CD4-positive, alpha-beta T cell treated with Interleukin-4 for 1 hour (primary cell): ENCODE data around the gene BRCA2.
A peak's percentile ranks its signal among the peaks of the same experiment; 100 is the strongest.

Experiments used
- DNase-seq, 2 donors: peaks; one replicate each; pipeline ENCODE4 v3.0.0-alpha.2; 2020 to 2022

Gene BRCA2

DNA sequence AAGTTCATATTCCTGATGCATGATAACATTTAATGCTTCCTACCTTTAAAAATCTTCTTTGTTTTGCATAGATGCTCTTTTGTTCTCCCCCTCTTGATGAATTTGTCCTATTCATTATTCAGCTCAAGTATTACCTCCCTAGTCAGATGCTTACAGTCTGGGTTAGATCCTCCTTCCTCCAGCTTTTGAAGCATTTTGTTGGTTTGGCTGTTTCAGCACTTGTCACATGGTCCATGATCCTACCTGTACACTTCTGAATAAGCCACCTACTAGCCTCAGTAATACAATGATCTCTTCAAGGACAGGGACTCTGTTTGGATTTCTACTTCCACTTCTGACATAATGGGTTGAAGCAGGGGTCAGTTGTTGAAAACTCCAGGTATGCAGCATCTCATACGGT lies 75.2 kb downstream of the BRCA2 start:
- no peak for DNase-seq

DNA sequence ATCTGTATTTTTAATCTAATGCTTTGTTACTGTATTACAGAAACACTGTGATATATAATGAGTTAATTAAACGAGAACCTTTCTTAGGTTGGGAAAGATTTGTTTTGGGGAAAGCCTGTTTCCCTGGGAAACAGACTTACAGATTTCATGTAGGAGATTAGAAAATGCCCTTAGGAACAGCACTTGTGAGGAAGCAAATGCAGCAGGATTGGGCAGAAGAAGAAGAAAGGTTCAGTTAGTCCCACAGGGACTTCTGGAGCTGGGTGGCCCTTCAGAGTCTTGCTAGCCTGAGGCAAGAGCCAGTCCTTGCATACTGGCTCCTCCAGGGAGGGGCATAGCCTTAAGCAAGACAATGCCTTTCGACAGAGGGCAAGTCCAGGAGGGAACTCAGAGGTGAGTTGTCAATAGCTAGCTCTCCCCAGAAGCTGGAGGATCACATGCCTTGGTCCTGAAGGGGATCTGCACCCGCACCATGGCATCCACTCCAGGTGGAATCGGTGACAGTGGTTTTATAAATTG lies 75.9 kb downstream of the BRCA2 start:
- no peak for DNase-seq

DNA sequence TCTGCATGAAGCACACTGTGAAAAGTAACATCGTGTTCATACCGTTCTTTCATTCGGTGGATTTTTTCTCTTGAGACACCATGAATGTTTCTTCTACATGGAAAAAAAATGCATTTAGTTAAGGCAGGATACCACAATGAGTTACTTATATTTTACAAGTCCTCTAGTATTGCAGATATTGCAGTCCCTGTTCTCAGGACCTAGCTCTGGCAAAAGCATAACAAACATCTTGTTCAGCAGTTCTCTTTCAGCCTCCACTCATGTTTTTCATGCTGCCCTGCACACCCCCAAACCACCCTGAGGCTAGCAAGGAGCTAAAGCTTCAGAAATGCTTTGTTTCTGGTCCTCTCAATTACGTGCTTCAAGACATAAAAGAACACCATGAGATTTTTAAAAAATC lies 87.8 kb downstream of the BRCA2 start:
- DNase-seq, result no peak

DNA sequence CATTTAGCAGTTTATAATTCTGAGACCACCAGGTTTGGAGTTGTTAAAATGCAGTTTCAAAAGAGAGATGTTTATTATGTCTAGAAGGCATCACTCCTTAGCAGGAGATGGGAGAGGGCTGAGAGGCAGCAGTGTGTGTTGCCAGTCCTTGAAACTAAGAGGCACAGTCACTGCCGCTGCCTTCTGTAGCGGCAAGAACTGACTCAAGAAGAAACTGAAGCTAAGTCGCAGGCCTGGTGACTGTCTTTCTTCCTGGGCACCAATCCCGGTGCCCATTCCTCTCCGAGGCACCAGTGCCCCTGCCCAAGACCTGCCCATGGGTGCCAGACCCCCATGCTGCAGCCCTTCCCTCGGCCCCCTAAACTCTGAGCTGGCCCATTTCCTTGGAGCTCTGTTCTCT lies 92.5 kb downstream of the BRCA2 start:
- no peak for DNase-seq

DNA sequence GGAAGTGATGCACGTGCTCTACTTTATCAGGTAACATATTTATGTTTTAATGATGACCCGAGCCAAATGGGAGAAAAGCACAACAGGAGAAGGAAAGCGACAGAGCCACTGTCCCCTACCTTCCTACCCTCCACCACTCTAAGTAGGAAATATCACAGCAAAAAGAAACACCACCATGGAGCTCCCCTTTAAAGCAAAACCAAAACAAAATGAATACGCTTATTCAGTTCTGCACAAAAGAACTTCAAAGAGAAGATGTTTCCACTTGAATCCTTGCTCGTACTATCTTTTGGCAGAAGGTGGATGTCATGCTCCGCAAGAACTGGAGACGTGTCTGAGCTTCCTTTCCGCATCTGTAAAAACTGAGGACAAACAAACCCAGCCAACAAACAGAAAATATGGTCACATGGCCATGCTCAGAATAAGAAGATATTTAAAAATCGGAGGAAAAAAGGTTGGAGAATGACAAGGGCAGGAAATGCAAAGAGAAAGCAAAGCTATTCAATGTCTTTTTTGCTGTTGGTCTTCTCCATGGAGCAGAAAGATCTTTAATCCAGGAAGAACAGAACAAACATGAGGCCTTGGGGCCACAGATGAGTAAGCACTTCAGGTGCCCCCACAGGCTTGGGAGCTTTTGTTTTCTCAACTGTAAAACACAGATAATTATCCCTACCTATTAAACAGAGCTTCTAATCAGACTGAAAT lies 93.1 kb downstream of the BRCA2 start:
- no peak for DNase-seq

DNA sequence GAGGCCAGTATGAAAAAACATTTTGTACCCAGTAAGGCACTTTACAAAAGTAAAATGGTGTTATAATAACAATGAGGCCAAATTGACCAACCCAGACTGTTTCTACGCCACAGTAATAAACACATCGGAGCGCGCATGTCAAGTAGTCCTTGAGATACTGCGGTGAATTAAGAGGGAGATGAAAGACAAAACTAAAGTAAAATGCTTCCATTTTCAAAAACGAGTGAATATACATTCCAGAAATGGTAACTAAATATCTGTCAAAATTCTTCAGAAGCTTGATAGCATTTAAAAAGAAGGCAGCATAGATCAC lies 93.6 kb downstream of the BRCA2 start:
- no peak for DNase-seq

DNA sequence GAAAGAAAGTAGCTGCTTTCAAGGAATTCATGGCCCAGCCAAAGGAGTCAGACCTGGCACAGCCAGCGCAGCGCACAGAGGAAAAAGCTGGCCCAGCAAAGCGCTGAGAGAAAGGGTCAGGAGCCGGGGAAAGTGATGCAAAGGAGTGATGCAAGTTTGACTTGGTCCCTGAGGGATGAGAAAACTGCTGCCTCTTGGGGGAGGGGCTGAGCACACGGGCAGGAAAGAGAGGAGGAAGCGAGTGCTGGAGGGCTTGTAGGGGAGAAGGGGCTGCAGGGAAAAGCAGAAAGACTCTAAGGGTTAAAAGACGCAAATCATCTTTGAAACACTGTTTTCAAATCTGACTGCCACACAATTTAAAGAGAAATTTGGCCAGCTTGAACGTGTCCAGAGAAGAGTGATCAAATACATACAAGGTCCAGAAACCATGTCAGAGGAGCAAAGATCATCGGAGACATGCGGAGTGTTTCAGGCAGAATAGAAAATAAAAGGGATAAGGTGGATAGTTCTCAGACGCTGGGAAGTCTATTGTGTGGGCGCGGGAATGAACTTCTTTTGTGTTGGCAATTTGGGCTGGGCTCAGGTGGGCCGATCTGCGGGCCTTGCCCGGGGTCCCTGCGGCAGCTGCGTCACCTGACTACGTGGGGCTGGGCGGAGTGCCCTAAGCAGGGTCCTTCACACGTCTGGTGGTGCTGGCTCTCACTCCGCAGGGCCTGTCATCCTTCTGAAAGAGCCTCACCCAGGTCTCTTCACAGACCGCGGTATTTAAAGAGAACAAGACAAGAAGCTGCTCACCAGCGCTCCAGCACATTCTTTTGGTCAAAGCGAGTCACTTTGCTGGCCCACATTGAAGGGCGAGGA lies 94.5 kb downstream of the BRCA2 start:
- no peak for DNase-seq

DNA sequence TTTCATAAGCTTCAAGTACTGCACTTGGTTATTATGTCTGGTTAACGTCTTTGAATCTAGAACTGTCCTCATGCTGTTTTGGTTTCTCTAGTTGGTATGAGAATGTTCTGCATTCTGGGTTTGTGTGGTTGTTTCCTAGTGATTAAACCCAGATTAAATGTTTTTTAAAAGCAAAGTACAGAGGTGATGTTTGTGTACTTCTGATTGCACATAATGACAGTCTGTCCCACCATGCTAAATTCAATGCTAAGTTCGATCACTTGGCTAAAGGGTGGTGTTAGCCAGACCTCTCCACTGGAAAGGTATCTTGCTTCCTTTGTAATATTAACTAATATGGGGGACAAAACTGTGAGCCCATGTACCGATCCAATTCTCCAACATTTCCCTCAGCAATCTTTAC lies 98.0 kb downstream of the BRCA2 start:
- DNase-seq, result no peak

DNA sequence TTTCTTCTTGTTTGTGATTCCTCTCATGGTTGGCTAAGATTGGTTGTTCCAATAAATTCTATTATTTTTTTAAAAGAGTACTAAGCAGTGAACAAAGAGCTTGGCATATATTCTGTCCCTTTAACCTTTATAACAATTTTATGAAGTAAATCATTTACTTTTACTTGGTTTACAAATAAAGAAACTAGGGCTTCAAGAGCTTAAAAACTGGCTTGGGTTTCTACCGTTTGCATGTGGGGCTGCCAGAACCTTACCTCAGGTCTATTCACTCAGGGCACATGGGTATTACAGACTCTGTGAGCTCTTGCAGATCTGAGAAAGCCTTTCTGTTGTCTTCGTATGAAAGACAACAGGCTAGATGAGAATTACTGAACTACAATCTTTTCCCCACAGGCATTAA lies 99.3 kb downstream of the BRCA2 start:
- no peak for DNase-seq

DNA sequence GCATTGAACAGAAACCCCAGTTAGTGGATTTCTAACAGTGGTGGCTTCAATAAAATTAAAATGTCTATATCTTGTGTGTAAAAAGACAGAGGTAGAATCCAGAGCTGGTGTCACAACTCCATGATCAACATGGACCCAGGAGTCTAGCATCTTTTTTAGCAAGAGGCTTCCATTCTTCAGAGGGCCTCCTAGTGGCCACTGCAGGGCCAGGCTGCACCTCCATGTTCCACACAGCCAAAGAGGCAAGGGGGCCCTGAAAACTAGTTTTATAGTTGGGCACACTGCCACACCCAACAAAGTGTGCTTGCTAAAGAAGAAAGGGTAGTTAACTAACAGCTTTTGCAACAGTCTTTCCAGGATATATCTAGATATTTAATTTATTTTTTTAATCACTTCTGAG lies 99.7 kb downstream of the BRCA2 start:
- DNase-seq, result peak; percentile 27 to 38

DNA sequence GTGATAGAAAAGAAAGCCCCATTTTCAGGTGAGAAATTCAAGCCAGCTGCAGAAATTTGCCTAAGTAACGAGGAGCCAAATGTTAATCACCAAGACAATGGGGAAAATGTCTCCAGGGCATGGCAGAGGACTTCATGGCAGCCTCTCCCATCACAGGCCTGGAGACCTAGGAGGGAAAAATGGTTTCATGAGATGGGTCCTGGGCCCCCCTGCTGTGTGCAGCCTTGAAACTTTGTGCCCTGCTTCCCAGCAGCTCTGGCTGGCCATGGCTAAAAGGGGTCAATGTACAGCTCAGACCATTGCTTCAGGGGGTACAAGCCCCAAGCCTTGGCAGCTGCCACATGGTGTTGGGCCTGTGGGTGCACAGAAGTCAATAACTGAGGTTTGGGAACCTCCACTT lies 102.7 kb downstream of the BRCA2 start:
- DNase-seq, result no peak

DNA sequence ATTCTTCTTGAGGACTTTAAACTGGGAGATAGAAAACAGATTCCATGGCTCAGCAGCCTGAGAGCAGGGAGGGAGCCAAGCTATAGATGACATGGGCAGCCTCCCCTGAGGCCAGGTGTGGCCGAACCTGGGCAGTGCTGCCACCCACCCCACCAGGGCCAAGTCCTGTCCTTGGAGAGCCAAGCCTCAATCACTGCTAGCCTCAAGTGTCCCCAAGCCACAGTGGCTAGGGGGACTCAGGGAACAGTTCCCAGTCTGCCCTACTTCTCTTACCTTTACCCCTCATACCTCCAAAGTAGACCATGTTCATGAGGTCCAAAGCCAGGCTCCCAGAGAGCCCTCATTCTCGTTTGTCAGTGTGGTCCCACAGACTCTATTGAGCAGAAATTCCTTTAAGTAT lies 104.6 kb downstream of the BRCA2 start:
- no peak for DNase-seq

DNA sequence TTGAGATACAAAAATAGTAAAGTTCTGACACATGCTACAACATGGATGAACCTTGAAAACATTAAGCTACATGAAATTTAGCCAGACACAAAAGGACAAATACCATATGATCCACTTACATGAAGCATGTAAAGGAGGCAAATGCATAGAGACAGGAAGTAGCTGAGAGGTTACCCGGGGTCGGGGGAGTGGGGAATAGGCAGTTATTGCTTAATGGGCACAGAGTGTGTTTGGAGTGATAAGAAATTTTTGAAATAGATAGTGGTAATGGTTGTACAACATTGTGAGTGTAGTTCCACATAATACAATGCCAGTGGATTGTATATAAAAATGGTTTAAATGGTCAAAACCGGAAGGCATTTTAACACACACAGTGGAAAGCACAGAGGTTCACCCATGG lies 108.3 kb downstream of the BRCA2 start:
- DNase-seq, result no peak

DNA sequence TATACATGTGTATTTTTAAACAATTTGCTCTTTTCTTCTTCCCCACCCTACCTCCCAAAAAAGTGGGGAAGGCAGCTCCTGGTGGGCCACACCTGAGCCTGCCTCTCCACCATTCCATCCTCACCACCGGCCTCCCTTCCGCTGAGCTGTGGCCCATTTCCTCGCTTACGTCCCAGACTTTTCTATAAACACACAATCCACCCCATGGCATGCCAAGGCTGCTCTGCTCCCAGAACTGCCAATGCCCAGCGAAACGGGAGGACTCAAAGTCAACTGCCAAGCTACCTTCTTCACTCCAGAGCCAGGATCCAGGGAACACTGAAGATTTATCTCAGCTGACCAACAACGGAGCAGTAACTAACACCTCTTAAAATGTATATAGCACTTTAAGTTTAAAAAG lies 109.8 kb downstream of the BRCA2 start:
- no peak for DNase-seq

DNA sequence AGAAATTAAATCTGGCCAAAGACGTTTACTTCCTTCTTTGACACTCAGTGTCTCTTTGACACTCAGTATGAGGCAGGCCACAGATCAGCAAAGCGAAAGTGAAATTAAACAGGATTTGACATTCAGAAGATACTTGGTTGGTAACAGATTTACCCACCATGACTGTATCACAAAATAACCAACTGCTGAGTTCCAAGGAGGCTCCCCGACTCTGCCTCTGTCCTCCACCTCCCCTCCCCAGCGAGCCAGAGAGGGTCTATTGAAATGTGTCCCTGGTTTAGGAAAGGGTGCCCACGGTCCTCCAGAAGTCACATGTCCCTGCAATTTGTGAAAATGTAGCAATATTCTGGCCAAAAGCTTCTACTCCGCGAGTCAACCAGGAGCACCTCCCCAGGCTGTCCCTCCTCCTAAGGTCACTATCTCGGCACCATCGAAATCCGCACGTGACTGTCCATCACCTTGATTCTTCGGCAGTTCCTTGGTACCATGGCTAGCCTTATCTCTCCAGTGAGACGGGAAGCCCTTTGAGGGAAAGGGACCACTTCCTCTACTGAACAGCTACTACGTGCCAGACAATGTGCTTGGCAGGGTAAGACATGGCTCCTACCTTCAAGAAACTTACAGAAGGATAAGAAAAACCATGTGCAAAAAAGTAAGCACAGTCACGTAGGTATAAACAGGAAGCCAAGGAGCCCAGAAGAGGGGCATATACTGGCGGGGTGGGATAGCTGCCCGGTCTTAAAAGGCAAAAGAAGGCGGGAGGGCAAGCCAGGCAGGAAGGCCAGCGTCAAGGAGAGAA lies 111.1 kb downstream of the BRCA2 start:
- peak; percentile 50 to 81 for DNase-seq

DNA sequence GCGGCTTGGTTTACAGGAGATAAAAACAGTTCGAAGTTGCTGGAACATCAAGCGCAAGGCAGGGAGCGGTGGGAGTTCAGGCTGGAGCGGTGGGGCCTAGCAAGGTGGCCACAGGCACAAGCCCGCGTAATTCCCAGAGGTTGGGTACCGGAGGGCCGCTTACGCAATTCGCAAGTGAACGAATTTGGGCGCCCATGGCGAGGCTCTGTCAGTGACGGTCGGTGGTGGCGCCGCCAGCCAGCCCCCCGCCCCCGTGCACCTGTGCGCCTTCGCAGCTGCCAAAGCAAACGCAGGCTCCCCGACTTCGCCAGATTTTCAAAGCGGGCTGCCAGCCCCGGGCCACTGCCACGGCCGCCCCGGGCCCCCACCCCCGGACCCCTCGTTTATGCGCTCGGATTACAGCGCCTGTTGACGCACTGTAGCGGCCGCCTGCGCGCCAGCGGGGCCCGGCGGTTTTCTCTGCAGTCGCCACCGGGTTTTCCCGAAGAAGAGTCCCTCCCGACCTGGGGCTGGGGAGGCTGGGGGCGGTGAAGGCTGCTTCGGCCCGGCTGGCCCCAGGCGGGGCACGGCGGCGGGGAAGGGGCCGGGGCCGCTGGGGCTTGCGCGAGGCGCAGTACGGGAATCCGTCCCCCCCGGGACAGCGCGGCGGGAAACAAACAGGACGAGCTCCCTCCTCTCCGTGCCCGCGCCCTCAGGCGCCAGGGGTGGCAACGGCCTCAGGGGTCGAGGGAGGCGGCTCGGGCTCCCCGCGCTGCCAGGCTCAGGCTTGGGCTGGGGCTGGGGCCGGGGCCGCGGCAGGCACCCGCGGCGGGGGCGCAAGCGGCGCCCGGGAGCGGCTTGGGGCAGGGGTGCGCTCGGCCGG lies 111.9 kb downstream of the BRCA2 start:
- DNase-seq, result peak; percentile 58 to 67

DNA sequence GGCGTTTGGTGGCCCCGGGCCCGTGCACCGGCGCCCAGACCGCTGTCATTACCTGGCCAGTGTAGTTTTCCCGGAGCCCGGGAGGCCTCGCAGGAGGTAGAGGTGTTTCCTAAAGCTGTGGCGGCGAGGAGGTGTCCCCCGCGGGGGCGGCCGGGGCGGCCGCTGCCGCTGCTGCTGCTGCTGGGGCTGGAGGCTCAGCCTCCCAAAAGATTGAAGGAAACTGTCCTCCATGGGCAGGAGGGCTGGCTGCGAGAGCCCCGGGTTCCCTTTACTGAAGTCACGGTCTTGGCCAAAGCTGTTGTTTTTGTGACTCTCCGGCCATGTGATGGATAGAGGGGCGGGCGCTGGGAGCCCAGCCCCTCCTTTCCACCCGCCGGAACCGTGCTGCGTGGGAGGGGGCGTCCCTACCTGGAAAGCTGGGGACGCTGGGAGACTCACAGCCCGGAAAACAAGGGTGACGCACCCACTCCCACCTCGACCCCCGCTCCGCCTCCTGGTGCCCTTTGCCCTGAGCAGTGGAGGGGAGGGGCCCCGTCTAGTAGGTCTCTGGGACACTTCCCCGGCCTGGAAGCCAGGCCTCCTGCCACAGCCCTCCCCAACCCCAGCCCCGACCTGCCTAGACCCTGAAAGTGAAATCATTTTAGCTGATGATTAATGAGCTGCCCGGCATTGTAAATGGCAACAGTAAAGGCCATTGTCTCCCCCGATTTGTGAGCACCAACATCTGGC lies 112.7 kb downstream of the BRCA2 start, which contains the start of gene N4BP2L1:
N4BP2L1 (minus strand) TSS at position 279 of the 729 bp plus-strand sequence; CDS start at position 231, 48 bp downstream.
- DNase-seq, result peak; percentile 93

DNA sequence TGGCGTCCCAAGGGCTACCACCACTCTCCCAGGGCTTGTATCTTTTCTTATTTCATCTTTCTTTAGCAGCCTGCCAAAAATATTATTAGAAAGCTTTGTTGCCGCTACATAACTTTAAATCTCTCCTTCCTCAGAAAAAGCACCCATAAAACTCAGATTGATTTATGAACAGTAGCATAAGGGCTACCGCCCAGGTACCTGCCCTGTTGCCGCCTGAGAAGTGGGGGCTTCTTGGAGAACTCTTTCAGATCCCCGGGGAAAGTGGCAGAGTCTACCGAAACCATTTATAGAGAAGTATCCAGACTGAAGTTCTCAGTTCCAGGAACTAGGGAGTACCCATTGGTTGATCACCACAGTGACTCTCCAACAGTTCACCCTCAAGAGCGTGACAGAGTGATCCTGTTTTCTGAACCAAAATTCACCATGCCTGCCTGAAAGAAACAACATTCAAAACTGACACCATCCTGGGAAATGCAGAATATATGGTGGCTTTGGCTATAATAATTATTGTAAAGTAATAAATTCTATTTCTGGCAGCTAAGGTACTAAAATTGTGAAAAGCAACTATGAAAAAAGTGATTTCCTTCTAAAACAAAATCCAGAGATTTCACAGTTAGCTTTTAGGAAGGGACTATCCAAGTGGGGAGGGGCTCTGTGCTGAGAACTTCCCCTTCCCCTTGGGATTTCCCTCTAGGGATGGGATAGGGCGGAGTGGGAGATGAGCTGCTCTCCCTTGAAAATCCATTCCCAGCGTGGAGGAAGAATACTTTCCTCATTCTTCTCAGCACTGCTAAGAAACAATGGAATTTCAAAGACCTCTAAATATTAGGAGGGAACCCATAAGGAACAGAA lies 113.5 kb downstream of the BRCA2 start:
- DNase-seq, result peak; percentile 31 to 33

DNA sequence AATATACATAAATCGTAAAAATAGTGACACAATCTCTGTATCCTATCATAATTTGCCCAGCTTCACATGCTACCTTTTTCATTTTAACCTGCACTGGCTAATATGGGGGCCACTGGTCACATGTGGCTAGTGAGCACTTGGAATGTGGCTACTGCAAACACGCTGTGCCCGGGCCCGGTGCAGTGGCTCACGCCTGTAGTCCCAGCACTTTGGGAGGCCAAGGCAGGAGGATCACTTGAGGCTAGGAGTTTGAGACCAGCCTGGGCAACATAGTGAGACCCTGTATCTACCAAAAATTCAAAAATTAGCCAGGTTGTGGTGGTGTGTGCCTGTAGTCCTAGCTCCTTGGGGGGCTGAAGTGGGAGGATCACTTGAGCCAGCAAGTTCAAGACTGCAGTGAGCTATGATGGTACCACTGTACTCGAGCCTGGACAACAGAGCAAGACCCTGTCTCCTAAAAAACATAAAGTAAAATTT lies 114.2 kb downstream of the BRCA2 start:
- no peak for DNase-seq

DNA sequence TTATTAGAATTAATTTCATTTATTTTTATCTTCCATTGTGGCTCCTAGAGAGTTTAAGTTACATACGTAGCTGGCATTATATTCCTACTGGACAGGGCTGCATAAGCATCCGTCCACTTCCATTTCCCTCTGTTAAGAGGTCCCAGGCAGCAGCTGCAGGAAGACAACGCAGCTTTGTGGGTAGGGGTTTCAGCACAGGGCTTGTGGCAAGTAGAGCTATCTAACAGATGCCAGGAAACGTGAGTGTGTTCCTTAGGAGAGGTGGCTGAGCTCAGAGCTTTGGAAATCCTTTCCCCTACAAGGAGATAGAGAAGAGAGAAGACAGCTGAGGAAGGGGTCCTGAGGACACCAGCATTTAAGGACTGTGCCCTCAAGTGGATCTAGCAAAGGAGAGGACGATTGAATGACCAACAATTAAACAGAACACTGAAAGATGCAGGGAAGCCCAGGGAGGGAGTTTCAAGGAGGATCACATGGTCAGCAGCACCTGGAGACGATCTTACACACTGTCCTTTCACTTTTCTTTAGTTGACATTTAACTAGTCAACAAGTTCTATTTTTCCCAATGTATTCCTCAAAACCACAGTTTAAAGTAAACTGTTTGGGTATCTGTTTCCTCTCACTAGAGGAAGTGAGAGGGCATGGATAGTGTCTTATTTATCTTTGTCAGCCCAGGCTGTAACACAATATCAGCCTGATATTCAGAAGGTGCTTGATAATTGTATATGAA lies 114.9 kb downstream of the BRCA2 start:
- no peak for DNase-seq
